H1 (cell line): Measurements from ENCODE around the gene KCNQ1OT1. TPM values are rescaled to one million over a fixed set of nuclear protein-coding genes. Genes with fewer than 3 reads are reported as not detected.

Source experiments
- CTCF ChIA-PET: fragments of 300-600 bp; sonication (Branson Sonifier 250); formaldehyde crosslinking; loops from one replicate; lab custom pipeline; 2021; ENCODE audit not compliant: partially characterized antibody; lab: Charles Lee
- POLR2A ChIA-PET: fragments of 300-600 bp; sonication (Branson Sonifier 250); formaldehyde crosslinking; loops from one replicate; lab custom pipeline; 2021; ENCODE audit warnings: inconsistent platforms; ENCODE audit not compliant: partially characterized antibody; lab: Charles Lee
- DNase-seq, 2 experiments: peaks; one replicate each; pipeline versions ENCODE4 v3.0.0 to v3.0.0-alpha.2; 2010 to 2022; ENCODE audit warnings: low spot score in 2 of 2, low read depth in 1 of 2, mixed read lengths in 1 of 2
- FAIRE-seq: peaks from 2 replicates; lab custom pipeline; 2011; peaks lifted over from hg19 to GRCh38; lab: Jason Lieb, UNC
- H2AFZ ChIP-seq: 2 replicates; pipeline ENCODE4 v1.8.1; 2012; ENCODE audit warnings: low read length, inconsistent platforms
- H2AK5ac ChIP-seq: 2 replicates; pipeline ENCODE4 v1.6.1; 2013; ENCODE audit warnings: low read depth, low read length
- H2BK120ac ChIP-seq: replicated peaks from 2 replicates; pipeline ENCODE3; 2013; ENCODE audit warnings: low read depth, low read length, inconsistent platforms
- H2BK12ac ChIP-seq: 2 replicates; pipeline ENCODE4 v1.6.1; 2013; ENCODE audit warnings: low read depth, low read length
- H2BK15ac ChIP-seq: 2 replicates; pipeline ENCODE4 v1.6.1; 2013; ENCODE audit warnings: low read length
- H2BK20ac ChIP-seq: 2 replicates; pipeline ENCODE4 v1.6.1; 2013; ENCODE audit warnings: low read length
- H2BK5ac ChIP-seq: 2 replicates; pipeline ENCODE4 v1.6.1; 2013; ENCODE audit warnings: low read depth, low read length
- H3K14ac ChIP-seq: 2 replicates; pipeline ENCODE4 v1.6.1; 2013; ENCODE audit warnings: inconsistent platforms; ENCODE audit not compliant: insufficient read length
- H3K18ac ChIP-seq: 2 replicates; pipeline ENCODE4 v1.6.1; 2013; ENCODE audit warnings: low read length; ENCODE audit errors: extremely low read depth
- H3K23ac ChIP-seq: 2 replicates; pipeline ENCODE4 v1.6.1; 2013; ENCODE audit warnings: inconsistent platforms; ENCODE audit not compliant: insufficient read length
- H3K23me2 ChIP-seq: 2 replicates; pipeline ENCODE4 v1.6.1; 2013; ENCODE audit warnings: low read depth, low read length
- H3K27ac ChIP-seq: 2 replicates; pipeline ENCODE4 v1.6.1; 2011; ENCODE audit warnings: low read depth, low read length, inconsistent platforms
- H3K27me3 ChIP-seq, 4 experiments: replicated peaks in 1 of 4; 1 replicate in 1 of 4; 2 replicates in 3 of 4; pipeline versions ENCODE4 v1.6.1 to v1.8.1; 2011 to 2013; ENCODE audit warnings: low read length in 3 of 4, mild to moderate bottlenecking in 3 of 4, inconsistent platforms in 2 of 4, mixed read lengths in 2 of 4, moderate library complexity in 1 of 4; ENCODE audit not compliant: control insufficient read depth in 3 of 4, insufficient read depth in 3 of 4; ENCODE audit errors: extremely low read depth in 1 of 4
- H3K36me3 ChIP-seq, 4 experiments: 2 replicates each; pipeline versions ENCODE4 v1.6.1 to v1.8.1; 2011 to 2013; ENCODE audit warnings: mild to moderate bottlenecking in 4 of 4, low read length in 3 of 4, moderate library complexity in 2 of 4, control low read depth in 1 of 4, inconsistent platforms in 1 of 4; ENCODE audit not compliant: insufficient read depth in 4 of 4, control insufficient read depth in 2 of 4
- H3K4ac ChIP-seq: replicated peaks from 2 replicates; pipeline ENCODE3; 2013; ENCODE audit warnings: low read length, low read depth, mixed read lengths, inconsistent platforms; ENCODE audit not compliant: insufficient read length
- H3K4me1 ChIP-seq, 4 experiments: replicated peaks in 1 of 4; 1 replicate in 1 of 4; 2 replicates in 3 of 4; pipeline versions ENCODE4 v1.6.1 to v1.8.1; 2011 to 2013; ENCODE audit warnings: low read length in 3 of 4, inconsistent platforms in 2 of 4, mixed read lengths in 1 of 4; ENCODE audit not compliant: insufficient read depth in 4 of 4, control insufficient read depth in 3 of 4
- H3K4me2 ChIP-seq, 2 experiments: 2 replicates each; pipeline versions ENCODE4 v1.6.1 to v1.8.1; 2011 to 2013; ENCODE audit warnings: low read depth in 2 of 2, low read length in 2 of 2, control low read depth in 1 of 2, inconsistent platforms in 1 of 2, mild to moderate bottlenecking in 1 of 2; ENCODE audit not compliant: insufficient read depth in 1 of 2
- H3K4me3 ChIP-seq, 4 experiments: fragments of 200-600, 300-600 bp in 1 of 4; sonication (generic), shearing (Covaris generic), sonication (Bioruptor Twin) in 1 of 4; 2 replicates each; pipeline versions ENCODE4 v1.5.1 to v1.8.1; 2011 to 2016; ENCODE audit warnings: low read length in 4 of 4, low read depth in 3 of 4, control low read depth in 2 of 4, inconsistent platforms in 2 of 4, mild to moderate bottlenecking in 2 of 4, mixed read lengths in 1 of 4, moderate library complexity in 1 of 4; ENCODE audit not compliant: insufficient read depth in 2 of 4; ENCODE audit errors: extremely low read depth in 1 of 4
- H3K56ac ChIP-seq: replicated peaks from 2 replicates; pipeline ENCODE3; 2013; ENCODE audit warnings: low read depth, mild to moderate bottlenecking, mixed read lengths, low read length, inconsistent platforms; ENCODE audit not compliant: insufficient read length
- H3K79me1 ChIP-seq: 2 replicates; pipeline ENCODE4 v1.6.1; 2013; ENCODE audit warnings: low read depth, low read length, control low read depth
- H3K79me2 ChIP-seq, 2 experiments: 2 replicates each; pipeline versions ENCODE4 v1.6.1 to v1.8.1; 2012 to 2013; ENCODE audit warnings: low read length in 2 of 2, mild to moderate bottlenecking in 2 of 2, inconsistent platforms in 1 of 2; ENCODE audit not compliant: insufficient read depth in 2 of 2, control insufficient read depth in 1 of 2
- H3K9ac ChIP-seq, 4 experiments: replicated peaks in 1 of 4; 1 replicate in 1 of 4; 2 replicates in 3 of 4; pipeline versions ENCODE4 v1.6.1 to v1.8.1; 2011 to 2013; ENCODE audit warnings: low read depth in 3 of 4, low read length in 3 of 4, control low read depth in 2 of 4, mild to moderate bottlenecking in 2 of 4, moderate library complexity in 2 of 4, inconsistent platforms in 1 of 4; ENCODE audit errors: extremely low read depth in 1 of 4
- H3K9me3 ChIP-seq, 2 experiments: 2 replicates each; pipeline versions ENCODE4 v1.6.1 to v1.8.1; 2012 to 2013; ENCODE audit warnings: mild to moderate bottlenecking in 2 of 2, moderate library complexity in 2 of 2, control low read depth in 1 of 2, inconsistent platforms in 1 of 2, low read depth in 1 of 2, low read length in 1 of 2, mixed read lengths in 1 of 2; ENCODE audit not compliant: insufficient read depth in 2 of 2
- H4K20me1 ChIP-seq, 2 experiments: replicated peaks in 1 of 2; 2 replicates each; pipeline versions ENCODE3 to v1.8.1; 2011 to 2013; ENCODE audit warnings: inconsistent platforms in 2 of 2, low read length in 2 of 2, mild to moderate bottlenecking in 1 of 2; ENCODE audit not compliant: insufficient read depth in 2 of 2, control insufficient read depth in 1 of 2
- H4K5ac ChIP-seq: 2 replicates; pipeline ENCODE4 v1.6.1; 2013; ENCODE audit warnings: low read length, low read depth, mixed read lengths, inconsistent platforms; ENCODE audit not compliant: insufficient read length
- H4K8ac ChIP-seq: 2 replicates; pipeline ENCODE4 v1.8.0; 2013; ENCODE audit warnings: mild to moderate bottlenecking, moderate library complexity, low read length, inconsistent platforms; ENCODE audit not compliant: insufficient read depth; ENCODE audit errors: extremely low read depth
- H4K91ac ChIP-seq: replicated peaks from 2 replicates; pipeline ENCODE3; 2013; ENCODE audit warnings: low read length, mixed read lengths, inconsistent platforms; ENCODE audit not compliant: insufficient read length
- WGBS, 2 experiments: shearing (Covaris generic) in 1 of 2; methylation state at CpG; one replicate each; pipeline versions ENCODE4 v1.1.6 to v1.1.7; 2013 to 2015; ENCODE audit warnings: low lambda C conversion rate in 2 of 2, mixed read lengths in 2 of 2, inconsistent platforms in 1 of 2, low coverage in 1 of 2, missing lambda C conversion rate in 1 of 2; ENCODE audit not compliant: insufficient replicate concordance in 2 of 2, insufficient coverage in 1 of 2, insufficient read length in 1 of 2; ENCODE audit errors: extremely low coverage in 1 of 2, missing lambda C conversion rate in 1 of 2; 5-methylcytosine and 5-hydroxymethylcytosine counted together
- polyA plus RNA-seq, 7 experiments: library from polyadenylated mRNA; depleted of rRNA in 3 of 7; stranded (reverse) in 5 of 7; unstranded in 2 of 7; fragments of >200 nt in 5 of 7; fragments of 200-250 nt in 2 of 7; gene quantifications; 1 replicate in 5 of 7; 2 replicates in 1 of 7; 4 replicates in 1 of 7; pipeline versions ENCODE4 v1.2.1 to v1.2.3, GENCODE V29; 2011 to 2013; ENCODE audit warnings: missing spikeins in 2 of 7, mixed read lengths in 2 of 7
- total RNA-seq: library from RNA; stranded (reverse); fragmentation: NEBNext Ultra II Directional; extraction: Animal tissue kit (Norgen Biotek cat#: 25700); gene quantifications from 2 replicates; pipeline ENCODE4 v1.2.1, GENCODE V29; 2021

KCNQ1OT1 gene
- total and polyA plus RNA-seq, 2 of the 8 experiments (the other 6 are each of a cell fraction or from before 2014, with no cell fraction given), result 0.21 to 1.2 TPM

DNA sequence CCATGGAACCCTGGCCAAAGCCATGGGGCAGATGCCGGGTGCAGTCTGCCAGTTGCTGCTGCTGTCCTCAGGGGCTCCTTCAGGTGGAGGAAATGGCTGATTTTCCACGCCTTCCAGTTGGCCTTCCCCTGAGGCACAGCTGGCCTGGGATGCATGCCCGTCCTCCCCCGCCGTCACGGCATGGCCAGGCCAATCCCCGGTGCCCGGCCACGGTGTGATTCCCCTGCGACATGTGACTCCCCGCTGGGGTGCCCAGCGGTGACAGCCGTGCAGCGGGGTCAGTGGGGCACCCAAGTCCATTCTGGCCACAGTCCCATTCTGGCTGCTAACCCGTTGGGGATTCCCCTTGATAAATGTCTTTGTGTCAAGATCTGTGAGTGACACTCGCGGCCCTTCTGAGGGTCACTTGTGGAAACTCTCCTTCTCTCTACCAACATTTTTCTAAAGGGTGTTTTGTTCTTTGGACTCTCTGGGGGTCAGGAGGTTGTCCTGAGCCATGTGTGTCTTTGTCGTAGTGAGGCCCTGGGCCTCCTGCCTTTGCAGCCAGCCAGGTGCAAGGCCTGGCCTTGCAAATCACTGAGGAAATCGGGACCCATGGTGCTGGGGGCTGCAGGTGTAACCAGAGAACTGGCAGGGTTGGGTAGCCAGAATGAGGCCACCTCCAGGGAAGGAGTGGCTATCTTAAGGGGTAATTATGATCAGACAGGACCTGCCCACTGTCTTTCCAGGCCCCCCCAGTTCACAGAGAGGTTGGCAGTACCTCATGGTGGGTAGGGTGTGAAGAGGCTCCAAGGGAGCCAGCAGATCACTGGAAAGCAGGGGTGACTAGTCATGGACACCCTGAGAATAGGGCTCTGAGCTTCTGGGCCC is 37.1 kb downstream of the KCNQ1OT1 start:
- Histone ChIP-seq H3K36me3 (no peaks in the 10 kb centered on the region), H4K20me1 (peaks cover 2 to 8% of the 10 kb centered on the region in 2 experiments), H2BK120ac (no peak overlapping the region), H3K9me3 (peaks cover 43 to 53% of the 10 kb centered on the region in 2 experiments), H3K4me1 (no peaks in the 10 kb centered on the region), H3K23me2 (no peaks in the 10 kb centered on the region), H3K9ac (no peak overlapping the region), H3K79me2 (no peaks in the 10 kb centered on the region), H3K23ac (no peak overlapping the region), H2BK12ac (no peak overlapping the region), H2BK15ac (no peak overlapping the region), H4K91ac (no peak overlapping the region), H3K79me1 (no peaks in the 10 kb centered on the region), H3K18ac (no peak overlapping the region), H3K4me3 (no peak overlapping the region), H2AK5ac (no peak overlapping the region), H3K56ac (no peak overlapping the region), H2AFZ (no peak overlapping the region), H3K14ac (no peak overlapping the region), H2BK20ac (no peak overlapping the region), H3K4ac (no peak overlapping the region), H3K27ac (no peak overlapping the region), H2BK5ac (no peak overlapping the region), H3K27me3 (peaks cover 0 to 20% (median 2%) of the 10 kb centered on the region in 4 experiments; a peak in 4 of 7 replicates), H4K5ac (no peak overlapping the region), H4K8ac (no peak overlapping the region), H3K4me2 (no peak overlapping the region)
- WGBS, 2 experiments, result 93% methylated on average over 12 of the region's 19 CpGs; no CpG with 5 or more reads in 1 of the 2 experiments
- DNase-seq, result no peak
- ChIA-PET POLR2A (no interaction called here), CTCF (interaction anchor here (1.0 kb wide), 1 partner anchor 235 kb away, joined by 3 read pairs; no protein-coding TSS in a partner anchor)
- no peak for FAIRE-seq
